Naive B cell (primary cell): ENCODE data around the gene CDIPT. TPM values are rescaled to one million over a fixed set of nuclear protein-coding genes. Genes with fewer than 3 reads are reported as not detected.

Experiments
- ATAC-seq, 2 donors: fragments of 150-1000 bp; cut with Tn5 transposase; 2 replicates each; pipeline ENCODE4 v1.10.0; 2021; ENCODE audit warnings: low read depth in 2 of 2, mild to moderate bottlenecking in 2 of 2, moderate library complexity in 2 of 2
- DNase-seq: peaks from one replicate; pipeline ENCODE4 v3.0.0; 2022
- H3K27ac Mint-ChIP-seq, 6 donors: one replicate each; pipeline ENCODE4 v1.8.0; 2020 to 2022; ENCODE audit warnings: mild to moderate bottlenecking in 6 of 6, mixed read lengths in 6 of 6, moderate library complexity in 5 of 6, inconsistent platforms in 2 of 6
- H3K27me3 Mint-ChIP-seq, 3 donors: one replicate each; pipeline ENCODE4 v1.8.0; 2021 to 2022; ENCODE audit warnings: mixed read lengths in 3 of 3, mild to moderate bottlenecking in 1 of 3
- H3K36me3 Mint-ChIP-seq, 2 donors: one replicate each; pipeline ENCODE4 v1.8.0; 2020 to 2022; ENCODE audit warnings: mixed read lengths in 2 of 2, inconsistent platforms in 1 of 2, mild to moderate bottlenecking in 1 of 2
- H3K4me1 Mint-ChIP-seq, 3 donors: one replicate each; pipeline ENCODE4 v1.8.0; 2020 to 2022; ENCODE audit warnings: mixed read lengths in 3 of 3, inconsistent platforms in 1 of 3, mild to moderate bottlenecking in 1 of 3, moderate library complexity in 1 of 3
- H3K4me3 Mint-ChIP-seq, 8 donors: one replicate each; pipeline ENCODE4 v1.8.0; 2020 to 2022; ENCODE audit warnings: mild to moderate bottlenecking in 8 of 8, mixed read lengths in 8 of 8, moderate library complexity in 8 of 8, inconsistent platforms in 2 of 8
- H3K9me3 Mint-ChIP-seq, 7 donors: one replicate each; pipeline ENCODE4 v1.8.0; 2020 to 2022; ENCODE audit warnings: mixed read lengths in 7 of 7, mild to moderate bottlenecking in 5 of 7, inconsistent platforms in 2 of 7, moderate library complexity in 1 of 7
- polyA plus RNA-seq, 6 donors: library from polyadenylated mRNA; unstranded; fragments of 300-500 nt; fragmentation: Illumina TruSeq; gene quantifications; one replicate each; pipeline ENCODE4 v1.2.3, GENCODE V29; 2021; ENCODE audit warnings: low read depth in 6 of 6

The CDIPT gene
- polyA plus RNA-seq, 6 donors from 2014 or later, result 58.1 to 79.1 (median 66.3) TPM

DNA sequence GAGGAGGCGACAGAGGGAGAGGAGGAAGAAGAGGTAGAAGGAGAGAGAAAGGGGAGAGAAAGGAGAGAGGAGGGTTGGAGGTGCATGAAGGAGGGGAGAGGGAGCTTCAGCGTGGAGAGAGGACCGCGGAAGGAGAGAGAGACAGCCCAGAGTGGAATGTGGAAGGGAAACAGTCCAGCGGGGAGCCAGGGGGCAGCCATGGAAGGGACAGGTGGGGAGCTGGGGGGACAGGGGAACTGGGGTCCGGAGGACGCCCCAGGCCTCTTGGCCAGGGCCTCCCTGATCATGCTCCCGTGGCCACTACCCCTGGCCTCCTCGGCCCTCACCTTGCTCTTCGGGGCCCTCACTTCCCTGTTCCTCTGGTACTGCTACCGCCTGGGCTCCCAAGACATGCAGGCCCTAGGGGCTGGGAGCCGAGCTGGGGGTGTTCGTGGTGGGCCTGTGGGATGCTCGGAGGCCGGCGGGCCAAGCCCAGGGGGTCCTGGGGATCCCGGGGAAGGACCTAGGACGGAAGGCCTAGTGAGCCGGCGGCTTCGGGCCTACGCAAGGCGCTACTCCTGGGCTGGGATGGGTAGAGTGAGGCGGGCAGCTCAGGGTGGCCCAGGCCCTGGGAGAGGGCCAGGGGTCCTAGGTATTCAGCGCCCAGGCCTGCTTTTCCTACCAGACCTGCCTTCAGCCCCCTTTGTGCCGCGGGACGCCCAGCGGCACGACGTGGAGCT is 38.0 kb upstream of the CDIPT start:
- H3K9me3 Mint-ChIP-seq, result peaks cover 0 to 4% (median 0%) of the 10 kb centered on the region in 7 donors
- peaks cover 11 to 18% (median 11%) of the 10 kb centered on the region in 3 donors for H3K4me1 Mint-ChIP-seq
- no peak for DNase-seq
- H3K27me3 Mint-ChIP-seq, result peaks cover 12 to 44% (median 40%) of the 10 kb centered on the region in 3 donors
- H3K36me3 Mint-ChIP-seq, result peaks cover 0 to 20% of the 10 kb centered on the region in 2 donors
- H3K4me3 Mint-ChIP-seq, result peak overlapping the region; percentile 63 to 88 (median 74)
- H3K27ac Mint-ChIP-seq, result no peak overlapping the region
- no peak for ATAC-seq

DNA sequence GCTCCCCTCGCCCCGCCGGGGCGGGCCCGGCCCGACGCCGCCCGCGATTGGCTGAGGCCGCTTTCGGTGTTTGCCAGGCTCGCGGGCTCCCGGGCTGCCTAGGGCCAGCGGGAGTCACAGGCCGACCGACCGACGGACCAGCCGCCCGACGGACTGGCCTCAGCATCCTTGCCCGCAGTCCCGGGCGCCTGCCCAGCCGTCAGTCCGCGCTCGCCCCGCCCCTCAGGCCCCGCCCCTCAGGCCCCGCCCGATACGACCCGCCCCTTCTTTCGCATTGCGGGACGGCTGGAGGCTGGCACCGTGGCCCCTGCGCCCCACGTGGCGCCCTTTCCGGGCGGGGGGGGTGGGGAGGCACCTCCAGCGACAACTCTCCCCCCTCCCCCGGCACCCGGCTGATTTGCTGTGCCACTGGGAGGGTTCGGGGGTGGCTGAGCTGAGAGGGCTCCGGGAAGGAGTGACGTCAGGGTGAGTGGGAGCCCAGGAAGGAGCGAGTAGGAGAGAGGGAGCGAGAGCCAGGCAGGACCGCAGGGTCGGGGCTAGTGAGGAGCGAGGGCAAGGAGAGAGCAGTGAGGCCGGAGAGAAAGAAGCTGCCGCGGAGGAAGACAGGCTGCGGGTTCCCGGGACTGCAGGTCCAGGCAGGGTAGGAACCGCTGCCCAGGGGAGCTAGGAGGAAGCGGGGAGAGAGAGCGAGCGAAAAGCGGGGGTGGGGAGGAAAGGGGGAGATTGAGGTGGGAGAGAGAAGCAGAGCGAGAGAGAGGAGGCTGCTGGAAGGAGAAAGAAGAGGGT is 37.3 kb upstream of the CDIPT start, which contains the start of gene ASPHD1:
ASPHD1 (plus strand) TSS at position 387 of the 786 bp plus-strand sequence. CDS start 484 bp downstream, outside the sequence.
- Mint-ChIP-seq H3K27ac (no peak within 1 kb of the TSS), H3K9me3 (peaks cover 0 to 4% (median 0%) of the 10 kb centered on the region in 7 donors), H3K4me1 (peaks cover 11 to 18% (median 11%) of the 10 kb centered on the region in 3 donors), H3K4me3 (peak within 1 kb of the TSS; percentile 63 to 88 (median 74)), H3K36me3 (peaks cover 0 to 20% of the 10 kb centered on the region in 2 donors), H3K27me3 (peaks cover 12 to 49% (median 40%) of the 10 kb centered on the region in 3 donors)
- ATAC-seq (peak; percentile 77 to 82), DNase-seq (peak; percentile 73)

DNA sequence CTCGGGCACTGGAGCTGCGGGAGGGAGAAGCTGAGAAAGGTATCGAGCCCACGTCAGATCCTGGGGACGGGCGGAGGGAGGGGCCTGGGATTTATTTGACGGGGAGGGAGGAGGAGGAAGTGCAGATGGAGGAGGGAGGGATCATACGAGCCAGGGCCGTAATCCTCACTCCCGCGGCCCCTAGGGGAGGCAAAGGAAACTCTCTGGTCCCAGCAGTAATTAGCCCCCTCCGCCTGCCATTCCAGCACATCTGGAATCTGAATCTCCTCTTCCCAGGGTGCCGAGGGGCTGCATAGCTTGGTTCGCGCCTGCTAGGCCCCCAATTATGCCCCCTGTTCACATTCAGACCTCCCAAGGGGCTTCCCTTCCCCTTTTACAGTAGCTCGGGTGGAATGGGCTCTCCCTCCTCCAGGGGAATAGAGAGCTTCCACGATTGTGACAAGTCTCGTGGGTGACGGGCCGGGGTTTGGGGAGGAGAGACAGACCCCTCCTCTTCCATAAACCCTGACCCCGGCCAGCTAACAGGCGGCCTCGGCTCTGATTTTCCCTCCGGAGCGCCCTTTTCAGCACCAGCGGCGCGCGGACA is 36.6 kb upstream of the CDIPT start, which contains the start of gene SEZ6L2:
SEZ6L2 (minus strand) TSS at position 35 of the 586 bp plus-strand sequence. CDS start 531 bp downstream, outside the sequence.
- H3K4me1 Mint-ChIP-seq, result peaks cover 11 to 18% (median 11%) of the 10 kb centered on the region in 3 donors
- no peak for DNase-seq
- H3K9me3 Mint-ChIP-seq, result peaks cover 0 to 4% (median 0%) of the 10 kb centered on the region in 7 donors
- H3K27ac Mint-ChIP-seq, result no peak within 1 kb of the TSS
- ATAC-seq, result peak; percentile 15 to 24
- peaks cover 14 to 54% (median 42%) of the 10 kb centered on the region in 3 donors for H3K27me3 Mint-ChIP-seq
- H3K4me3 Mint-ChIP-seq, result peak within 1 kb of the TSS; percentile 63 to 88 (median 74)
- peaks cover 0 to 20% of the 10 kb centered on the region in 2 donors for H3K36me3 Mint-ChIP-seq

DNA sequence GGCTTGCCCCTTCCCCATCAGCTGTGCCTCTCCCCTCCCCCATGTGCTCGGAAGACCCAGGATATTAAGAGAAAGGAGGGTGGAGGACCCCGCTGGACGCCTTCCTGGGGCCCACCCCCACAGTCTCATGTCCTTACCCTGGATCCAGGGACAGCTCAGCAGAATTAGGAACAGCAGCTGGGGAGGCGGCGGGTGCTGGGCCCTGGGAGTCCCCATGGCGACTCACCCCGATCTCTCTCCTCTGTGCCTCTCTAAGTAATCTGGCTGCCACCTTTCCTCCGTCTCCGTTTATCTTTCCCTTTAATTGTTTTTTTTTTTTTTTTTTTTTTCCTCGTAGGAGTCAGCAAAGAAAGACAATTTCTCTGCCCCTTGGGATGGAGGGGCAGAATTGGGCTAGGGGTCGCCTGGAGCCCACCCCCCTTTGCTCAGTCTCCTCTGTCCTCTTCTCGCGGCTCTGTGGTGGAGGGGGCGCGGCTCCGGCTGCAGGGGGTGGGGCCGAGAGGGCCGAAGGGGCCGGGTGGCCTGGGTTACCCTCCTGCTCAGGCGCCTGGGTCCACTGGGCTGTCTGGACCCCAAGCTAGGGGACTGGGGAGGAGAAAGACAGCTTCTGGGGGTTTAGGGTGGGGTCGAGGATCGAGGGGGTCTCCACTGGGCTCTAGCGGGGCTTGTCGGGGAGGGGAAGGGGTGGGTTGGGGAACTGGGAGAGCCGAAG is 35.9 kb upstream of the CDIPT start:
- ATAC-seq (no peak), DNase-seq (no peak)
- Mint-ChIP-seq H3K36me3 (peaks cover 0 to 20% of the 10 kb centered on the region in 2 donors), H3K27me3 (peaks cover 18 to 58% (median 48%) of the 10 kb centered on the region in 3 donors), H3K9me3 (peaks cover 0 to 4% (median 0%) of the 10 kb centered on the region in 7 donors), H3K27ac (no peak overlapping the region), H3K4me3 (peak overlapping the region in 2 of 8 donors; percentile 16 to 60), H3K4me1 (peaks cover 11 to 18% (median 11%) of the 10 kb centered on the region in 3 donors)

DNA sequence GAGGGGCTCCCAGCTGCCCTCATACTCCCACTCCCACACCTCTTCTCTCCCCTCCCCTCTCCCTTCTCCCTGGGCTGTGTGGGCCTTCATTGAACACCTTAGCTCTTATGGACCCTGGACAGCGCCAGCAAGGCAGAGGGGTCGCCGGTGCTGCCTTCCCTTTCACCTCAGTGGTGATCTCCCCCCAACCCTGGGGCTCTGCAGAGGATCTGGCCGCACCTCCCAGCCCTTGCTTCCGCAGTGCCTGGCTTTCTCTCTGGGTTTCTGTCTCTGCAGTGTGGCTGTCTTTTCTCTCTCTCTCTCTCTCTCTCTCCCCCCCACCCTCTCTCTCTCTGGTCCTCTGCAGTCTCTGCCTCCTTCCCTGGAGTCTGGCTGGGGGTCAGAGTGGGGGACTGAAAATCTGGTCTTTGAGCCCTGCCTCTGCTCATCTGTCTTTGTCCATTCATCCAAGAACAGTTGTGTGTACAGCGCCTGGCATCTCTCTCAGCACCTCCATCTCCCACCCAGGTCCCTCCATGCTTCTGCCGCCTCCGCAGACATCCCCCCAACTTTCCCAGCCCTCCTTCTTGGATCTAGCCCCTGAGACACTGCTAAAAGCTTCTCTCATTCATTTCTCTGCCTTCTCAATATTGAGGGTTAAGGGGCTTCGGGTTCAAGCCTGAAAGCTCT is 35.2 kb upstream of the CDIPT start:
- DNase-seq (no peak), ATAC-seq (no peak)
- Mint-ChIP-seq H3K4me3 (peak overlapping the region in 4 of 8 donors; percentile 16 to 68 (median 62)), H3K27me3 (peaks cover 18 to 58% (median 48%) of the 10 kb centered on the region in 3 donors), H3K27ac (no peak overlapping the region), H3K36me3 (peaks cover 0 to 20% of the 10 kb centered on the region in 2 donors), H3K9me3 (peaks cover 0 to 4% (median 0%) of the 10 kb centered on the region in 7 donors), H3K4me1 (peaks cover 11 to 18% (median 11%) of the 10 kb centered on the region in 3 donors)

DNA sequence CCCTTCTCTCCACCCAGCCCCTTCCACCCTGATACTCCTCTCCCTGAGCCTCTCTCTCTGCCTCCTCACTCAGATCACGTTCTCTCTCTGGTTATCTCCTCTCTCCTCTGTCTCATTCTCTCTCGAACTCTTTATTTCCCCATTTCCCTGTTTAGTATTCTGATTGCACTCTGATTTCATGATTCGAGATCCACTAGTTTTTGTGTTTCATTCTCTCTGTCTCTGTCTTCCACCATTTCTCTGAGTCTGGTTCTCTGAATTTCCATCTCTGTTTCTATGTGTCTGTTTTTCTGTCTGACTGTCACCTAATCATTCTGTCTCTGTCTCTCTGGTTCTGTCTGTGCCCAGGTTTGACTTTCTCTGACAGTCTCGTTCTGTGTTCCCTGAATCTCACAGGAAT is 34.3 kb upstream of the CDIPT start:
- Mint-ChIP-seq H3K9me3 (peaks cover 0 to 4% (median 0%) of the 10 kb centered on the region in 7 donors), H3K4me1 (peaks cover 11 to 18% (median 11%) of the 10 kb centered on the region in 3 donors), H3K36me3 (peaks cover 0 to 20% of the 10 kb centered on the region in 2 donors), H3K27me3 (peaks cover 18 to 58% (median 48%) of the 10 kb centered on the region in 3 donors), H3K4me3 (no peak overlapping the region), H3K27ac (peak overlapping the region in 1 of 6 donors; percentile 28)
- ATAC-seq, result no peak
- DNase-seq, result no peak

DNA sequence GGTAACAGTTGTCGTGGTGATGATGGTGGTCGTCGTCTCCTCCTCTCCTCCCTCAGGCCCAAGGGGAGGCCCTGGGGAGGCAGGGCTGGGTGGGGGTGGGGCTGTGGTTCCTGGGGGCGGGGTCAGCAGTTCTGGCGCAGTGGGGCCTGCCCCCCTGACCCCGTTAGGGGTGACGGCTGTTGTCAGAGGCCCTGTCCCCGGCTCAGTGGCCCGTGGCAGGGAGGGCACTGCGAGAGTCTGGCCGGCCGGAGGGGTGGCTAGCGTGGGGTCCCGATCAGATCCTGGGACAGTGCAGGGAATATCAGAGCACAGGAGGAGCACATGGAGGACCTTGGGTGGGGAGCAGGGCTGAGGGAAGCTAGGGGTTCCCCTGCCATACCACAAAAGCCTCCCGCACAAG is 33.8 kb upstream of the CDIPT start:
- peaks cover 0 to 20% of the 10 kb centered on the region in 2 donors for H3K36me3 Mint-ChIP-seq
- ATAC-seq (no peak), DNase-seq (no peak)
- H3K27ac Mint-ChIP-seq, result peak overlapping the region in 1 of 6 donors; percentile 28
- peaks cover 11 to 18% (median 11%) of the 10 kb centered on the region in 3 donors for H3K4me1 Mint-ChIP-seq
- peaks cover 18 to 58% (median 48%) of the 10 kb centered on the region in 3 donors for H3K27me3 Mint-ChIP-seq
- H3K4me3 Mint-ChIP-seq, result no peak overlapping the region
- H3K9me3 Mint-ChIP-seq, result peaks cover 0 to 4% (median 0%) of the 10 kb centered on the region in 7 donors

DNA sequence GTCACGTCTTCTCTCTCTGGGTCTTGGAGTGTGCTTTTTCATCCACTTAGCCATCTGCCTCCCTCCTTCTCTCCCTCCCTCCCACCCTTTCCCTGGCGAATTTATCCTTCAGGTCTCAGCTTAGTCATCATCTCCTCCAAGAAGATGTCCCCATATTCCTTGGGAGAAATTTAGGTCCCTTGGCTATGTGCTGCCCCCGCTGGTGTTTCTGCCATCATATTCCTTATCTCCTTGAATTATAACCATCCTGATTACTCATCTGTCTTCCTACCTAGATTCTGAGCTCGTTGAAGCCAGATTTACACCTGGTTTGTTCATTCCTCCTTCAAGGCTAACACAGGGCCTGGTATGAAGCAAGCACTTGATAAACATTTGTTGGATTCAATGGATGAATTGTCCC is 31.3 kb upstream of the CDIPT start:
- H3K4me1 Mint-ChIP-seq, result peaks cover 3 to 10% (median 6%) of the 10 kb centered on the region in 3 donors
- H3K27ac Mint-ChIP-seq, result no peak overlapping the region
- ATAC-seq (no peak), DNase-seq (no peak)
- H3K4me3 Mint-ChIP-seq, result no peak overlapping the region
- peaks cover 18 to 44% (median 38%) of the 10 kb centered on the region in 3 donors for H3K27me3 Mint-ChIP-seq
- H3K9me3 Mint-ChIP-seq, result peaks cover 0 to 4% (median 0%) of the 10 kb centered on the region in 7 donors
- H3K36me3 Mint-ChIP-seq, result peaks cover 0 to 20% of the 10 kb centered on the region in 2 donors

DNA sequence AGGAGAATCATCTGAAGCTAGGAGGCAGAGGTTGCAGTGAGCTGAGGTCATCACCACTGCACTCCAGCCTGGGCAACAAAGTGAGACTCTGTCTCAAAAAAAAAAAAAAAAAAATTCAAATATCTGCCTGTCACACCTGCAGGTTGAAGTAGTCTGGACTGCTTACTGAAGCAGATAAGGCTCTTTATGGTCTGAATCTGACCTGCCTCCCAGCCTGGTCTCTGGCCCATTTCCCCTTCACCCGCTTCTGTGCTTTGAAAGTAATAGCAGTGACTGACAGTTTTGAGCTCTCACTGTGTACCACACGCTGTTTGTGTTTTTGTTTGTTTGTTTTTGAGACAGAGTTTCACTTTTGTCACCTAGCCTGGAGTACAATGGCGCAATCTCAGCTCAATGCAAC is 30.5 kb upstream of the CDIPT start:
- no peak for DNase-seq
- Mint-ChIP-seq H3K4me3 (no peak overlapping the region), H3K36me3 (peaks cover 0 to 16% of the 10 kb centered on the region in 2 donors), H3K27me3 (peaks cover 18 to 41% (median 33%) of the 10 kb centered on the region in 3 donors), H3K4me1 (peaks cover under 1 to 7% (median 3%) of the 10 kb centered on the region in 3 donors), H3K9me3 (peaks cover 0 to 4% (median 0%) of the 10 kb centered on the region in 7 donors), H3K27ac (peak overlapping the region in 1 of 6 donors; percentile 75)
- no peak for ATAC-seq

DNA sequence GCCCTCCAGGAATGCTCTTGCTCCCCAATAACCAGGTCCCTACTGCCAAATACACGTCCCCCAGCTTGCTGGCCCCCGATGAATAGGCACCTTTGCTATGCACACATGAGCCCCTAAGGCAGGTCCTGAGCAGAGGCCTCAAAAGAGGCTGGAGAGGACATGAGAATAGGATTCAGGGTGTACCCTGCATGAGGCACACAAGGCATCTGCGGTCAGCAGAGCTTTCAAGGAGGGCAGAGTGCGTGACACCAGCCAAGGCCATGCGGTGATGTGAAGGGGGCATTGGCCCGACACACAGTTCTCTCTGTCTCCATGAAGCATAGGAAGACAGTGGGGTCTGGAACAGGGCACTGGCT is 29.4 kb upstream of the CDIPT start:
- DNase-seq (no peak), ATAC-seq (no peak)
- Mint-ChIP-seq H3K9me3 (peaks cover 0 to 4% (median 0%) of the 10 kb centered on the region in 7 donors), H3K4me3 (no peak overlapping the region), H3K27me3 (peaks cover 10 to 32% (median 22%) of the 10 kb centered on the region in 3 donors), H3K4me1 (no peaks in the 10 kb centered on the region), H3K36me3 (peaks cover 0 to 6% of the 10 kb centered on the region in 2 donors), H3K27ac (no peak overlapping the region)

DNA sequence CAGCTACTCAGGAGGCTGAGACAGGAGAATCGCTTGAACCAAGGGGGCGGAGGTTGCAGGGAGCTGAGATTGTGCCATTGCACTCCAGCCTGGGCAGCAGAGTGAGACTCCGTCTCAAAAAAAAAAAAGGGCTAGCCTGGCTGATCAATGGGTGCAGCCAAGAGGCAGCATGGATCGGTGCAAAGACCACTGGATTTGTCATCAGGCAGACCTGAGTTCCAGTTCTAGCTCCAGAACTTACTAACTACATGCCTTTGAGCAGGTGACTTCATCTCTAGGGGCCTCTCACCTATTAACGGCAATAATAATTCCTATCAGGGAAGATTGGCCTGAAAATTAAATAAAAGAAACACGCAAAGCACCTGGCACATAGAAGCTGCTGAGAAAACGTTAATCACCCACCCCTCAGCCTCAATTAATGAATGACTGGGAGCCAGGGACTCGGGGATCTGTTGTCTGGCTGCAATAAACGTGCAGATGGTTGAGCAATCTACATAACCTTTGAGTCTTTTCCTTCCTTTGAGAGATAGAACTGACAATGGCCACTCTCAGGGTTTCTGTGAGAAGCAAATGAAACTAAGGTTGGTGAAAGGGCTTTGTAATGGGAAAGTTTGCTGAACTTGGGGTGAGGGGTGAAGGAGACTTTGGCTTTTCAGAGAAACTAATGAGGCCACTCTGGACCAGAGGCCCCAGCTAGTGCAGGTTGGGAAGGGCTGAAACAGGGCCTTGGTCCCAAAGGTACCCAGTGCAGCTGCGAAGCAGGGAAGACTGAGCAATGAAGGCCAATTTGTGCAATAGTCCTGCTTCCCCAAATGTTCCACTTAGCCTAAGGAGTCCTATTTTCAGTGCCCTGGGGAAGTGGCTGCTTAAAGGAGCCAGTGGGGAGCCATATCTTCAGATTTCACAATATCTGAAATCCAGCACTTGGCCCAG is 28.8 kb upstream of the CDIPT start:
- no peak for ATAC-seq
- Mint-ChIP-seq H3K9me3 (no peaks in the 10 kb centered on the region), H3K36me3 (no peaks in the 10 kb centered on the region), H3K4me1 (no peaks in the 10 kb centered on the region), H3K4me3 (no peak overlapping the region), H3K27me3 (peaks cover 5 to 27% (median 16%) of the 10 kb centered on the region in 3 donors), H3K27ac (peak overlapping the region in 1 of 6 donors; percentile 10)
- DNase-seq, result no peak
